ENCODE data around the gene TNFRSF19.

DNA sequence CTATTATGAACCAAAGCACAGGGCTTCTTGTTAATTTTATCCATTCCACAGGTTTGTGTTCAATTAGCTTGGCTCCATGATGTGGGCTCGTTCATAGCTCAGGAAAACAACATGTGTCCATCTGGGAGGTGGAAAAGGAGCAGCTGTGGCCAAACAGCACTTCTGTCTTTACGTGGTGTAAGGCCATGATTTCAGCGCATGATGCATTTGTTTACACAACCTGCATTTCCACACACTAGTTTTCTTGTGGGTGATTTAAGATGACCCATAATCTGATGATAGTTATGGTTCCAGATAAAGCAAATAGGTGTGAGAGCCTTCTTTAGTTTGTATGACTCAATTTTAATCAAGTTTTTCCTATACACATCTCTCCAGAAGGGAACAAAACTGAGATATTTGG lies 101.7 kb downstream of the TNFRSF19 start:
- TF ChIP-seq POU6F1 (CRISPR knock-in tag; IDR thresholded peaks at IDR 0.05; ENCODE audit: borderline replicate concordance, low read depth) (no peak), ISL1 (CRISPR knock-in tag; IDR thresholded peaks at IDR 0.05) (no peak), RARB (CRISPR knock-in tag; IDR thresholded peaks at IDR 0.05) (no peak), ZC3H10 (CRISPR knock-in tag; IDR thresholded peaks at IDR 0.05) (no peak), ZFP3 (CRISPR knock-in tag; IDR thresholded peaks at IDR 0.05) (no peak), TCF4 (CRISPR knock-in tag; IDR thresholded peaks at IDR 0.05; ENCODE audit: borderline replicate concordance) (no peak)
